ENCODE results near the gene TMED1. TPM values are rescaled to one million over a fixed set of nuclear protein-coding genes. Genes with fewer than 3 reads are reported as not detected.
"Not testable (repeated sequence)": the region's sequence is repeated elsewhere in the genome, so short reads cannot be mapped to it uniquely, and the experiment has no call there.

Gene TMED1
- total RNA-seq, 4 donors from 2014 or later = 14.4 to 34.9 (median 26.5) TPM

GRCh38 chr19:10878253-10878652 lies 42.2 kb upstream of the TMED1 start:
- TF ChIP-seq, protein P1, sequence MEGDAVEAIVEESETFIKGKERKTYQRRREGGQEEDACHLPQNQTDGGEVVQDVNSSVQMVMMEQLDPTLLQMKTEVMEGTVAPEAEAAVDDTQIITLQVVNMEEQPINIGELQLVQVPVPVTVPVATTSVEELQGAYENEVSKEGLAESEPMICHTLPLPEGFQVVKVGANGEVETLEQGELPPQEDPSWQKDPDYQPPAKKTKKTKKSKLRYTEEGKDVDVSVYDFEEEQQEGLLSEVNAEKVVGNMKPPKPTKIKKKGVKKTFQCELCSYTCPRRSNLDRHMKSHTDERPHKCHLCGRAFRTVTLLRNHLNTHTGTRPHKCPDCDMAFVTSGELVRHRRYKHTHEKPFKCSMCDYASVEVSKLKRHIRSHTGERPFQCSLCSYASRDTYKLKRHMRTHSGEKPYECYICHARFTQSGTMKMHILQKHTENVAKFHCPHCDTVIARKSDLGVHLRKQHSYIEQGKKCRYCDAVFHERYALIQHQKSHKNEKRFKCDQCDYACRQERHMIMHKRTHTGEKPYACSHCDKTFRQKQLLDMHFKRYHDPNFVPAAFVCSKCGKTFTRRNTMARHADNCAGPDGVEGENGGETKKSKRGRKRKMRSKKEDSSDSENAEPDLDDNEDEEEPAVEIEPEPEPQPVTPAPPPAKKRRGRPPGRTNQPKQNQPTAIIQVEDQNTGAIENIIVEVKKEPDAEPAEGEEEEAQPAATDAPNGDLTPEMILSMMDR (IDR thresholded peaks at IDR 0.05) = no peak
- no peak for TF ChIP-seq POLR2A (IDR thresholded peaks at IDR 0.05)
- H3K4me3 ChIP-seq (ENCODE audit: low read depth, poor library complexity, severe bottlenecking) = no peak overlapping the region
- intact Hi-C loops (cut with DNase I; ENCODE audit: low total_unique reads) = loop anchor here (10.0 kb wide), 1 partner anchor 47 kb away; the partner anchor contains the start of genes TIMM29 and YIPF2
- DNase-seq (ENCODE audit: low spot score in 2 of 2) = no peak
- WGBS, 2 donors = 67 to 86% methylated on average over 3 of the region's 3 CpGs

GRCh38 chr19:10877608-10878007 lies 41.6 kb upstream of the TMED1 start:
- not testable (repeated sequence) for H3K4me3 ChIP-seq (ENCODE audit: low read depth, poor library complexity, severe bottlenecking); DNase-seq (ENCODE audit: low spot score in 2 of 2)
- intact Hi-C loops (cut with DNase I; ENCODE audit: low total_unique reads) = loop anchor here (10.0 kb wide), 1 partner anchor 47 kb away; the partner anchor contains the start of genes TIMM29 and YIPF2
- whole genome bisulfite sequencing, 2 donors = 95 to 97% methylated on average over 9 of the region's 9 CpGs

GRCh38 chr19:10876459-10877240 lies 40.6 kb upstream of the TMED1 start:
- 61 to 62% methylated on average over 10 of the region's 10 CpGs for WGBS, 2 donors
- peak in 1 of 2 donors; percentile 34 for DNase-seq (ENCODE audit: low spot score in 2 of 2)
- TF ChIP-seq POLR2A (IDR thresholded peaks at IDR 0.05) = no peak
- TF ChIP-seq, protein P1 (IDR thresholded peaks at IDR 0.05) = no peak
- intact Hi-C loops (cut with DNase I; ENCODE audit: low total_unique reads) = loop anchor here (10.0 kb wide), 1 partner anchor 48 kb away; the partner anchor contains the start of genes TIMM29 and YIPF2
- H3K4me3 ChIP-seq (ENCODE audit: low read depth, poor library complexity, severe bottlenecking) = no peak overlapping the region

- no peak overlapping the region for H3K4me3 ChIP-seq (ENCODE audit: low read depth, poor library complexity, severe bottlenecking)
- DNase-seq (ENCODE audit: low spot score in 2 of 2) = no peak
- intact Hi-C loops (cut with DNase I; ENCODE audit: low total_unique reads) = loop anchor here (10.0 kb wide), 1 partner anchor 51 kb away; the partner anchor contains the start of genes TIMM29 and YIPF2
- WGBS, 2 donors = 90 to 91% methylated on average over 1 of the region's 1 CpG
- no peak for TF ChIP-seq POLR2A (IDR thresholded peaks at IDR 0.05)
- TF ChIP-seq, protein P1 (IDR thresholded peaks at IDR 0.05) = no peak
Measured at GRCh38 chr19:10874024-10874423, 38.0 kb upstream of the TMED1 start.

- intact Hi-C loops (cut with DNase I; ENCODE audit: low total_unique reads) = loop anchor here (10.0 kb wide), 1 partner anchor 52 kb away; the partner anchor contains the start of genes TIMM29 and YIPF2
- peak overlapping the region; percentile 77 for H3K4me3 ChIP-seq (ENCODE audit: low read depth, poor library complexity, severe bottlenecking)
- TF ChIP-seq, protein P1 (IDR thresholded peaks at IDR 0.05) = no peak
- TF ChIP-seq POLR2A (IDR thresholded peaks at IDR 0.05) = no peak
- 8 to 11% methylated on average over 16 of the region's 16 CpGs for whole genome bisulfite sequencing, 2 donors
- no peak for DNase-seq (ENCODE audit: low spot score in 2 of 2)
Measured at GRCh38 chr19:10872546-10873107, 36.6 kb upstream of the TMED1 start.

Measured in lower leg skin (tissue), 4 donors.